ENCODE data around the gene BFAR.
"Not testable (repeated sequence)": the region's sequence is repeated elsewhere in the genome, so short reads cannot be mapped to it uniquely, and the experiment has no call there.

Gene BFAR

GRCh38 chr16:14685870-14686793 lies 53.4 kb downstream of the BFAR start:
- not testable (repeated sequence) for DNase-seq (ENCODE audit: low read depth in 1 of 2, low spot score in 1 of 2)

GRCh38 chr16:14694129-14694528 lies 61.4 kb downstream of the BFAR start, which contains the start of gene PLA2G10:
TSS of gene PLA2G10 (minus strand) at chr16:14694308. CDS start at chr16:14694229, 79 bp downstream.
- not testable (repeated sequence) for DNase-seq (ENCODE audit: low read depth in 1 of 2, low spot score in 1 of 2)

- not testable (repeated sequence) for DNase-seq (ENCODE audit: low read depth in 1 of 2, low spot score in 1 of 2)
These were observed 69.1 kb downstream of the BFAR start for GRCh38 chr16:14701859-14702258.

- not testable (repeated sequence) for DNase-seq (ENCODE audit: low read depth in 1 of 2, low spot score in 1 of 2)
These were observed 69.9 kb downstream of the BFAR start for GRCh38 chr16:14702672-14703071.

GRCh38 chr16:14703156-14704011 lies 70.6 kb downstream of the BFAR start, which contains the start of gene NPIPA3:
TSS of gene NPIPA3 (plus strand) at chr16:14703411. CDS start at chr16:14708944, 5,533 bp downstream.
- DNase-seq (ENCODE audit: low read depth in 1 of 2, low spot score in 1 of 2), result not testable (repeated sequence)
